ENCODE measurements around the gene PTGR2. TPM values are rescaled to one million over a fixed set of nuclear protein-coding genes. Genes with fewer than 3 reads are reported as not detected.

PTGR2 gene
- total RNA-seq, result 37.4 TPM
- long read RNA-seq, transcript PTGR2-201 (10 exons, 2,559 nt), result minor isoform, 6 of 43 reads
- long read RNA-seq, transcript PTGR2-205 (10 exons, 3,851 nt), result minor isoform, 13 of 43 reads
- long read RNA-seq, transcript PTGR2-204 (10 exons, 2,543 nt), result major isoform, 19 of 43 reads
- long read RNA-seq, partial matches to known transcripts, result 2 of 43 reads
- long read RNA-seq, other reads (novel, unspliced or antisense), result 3 of 43 reads

DNA sequence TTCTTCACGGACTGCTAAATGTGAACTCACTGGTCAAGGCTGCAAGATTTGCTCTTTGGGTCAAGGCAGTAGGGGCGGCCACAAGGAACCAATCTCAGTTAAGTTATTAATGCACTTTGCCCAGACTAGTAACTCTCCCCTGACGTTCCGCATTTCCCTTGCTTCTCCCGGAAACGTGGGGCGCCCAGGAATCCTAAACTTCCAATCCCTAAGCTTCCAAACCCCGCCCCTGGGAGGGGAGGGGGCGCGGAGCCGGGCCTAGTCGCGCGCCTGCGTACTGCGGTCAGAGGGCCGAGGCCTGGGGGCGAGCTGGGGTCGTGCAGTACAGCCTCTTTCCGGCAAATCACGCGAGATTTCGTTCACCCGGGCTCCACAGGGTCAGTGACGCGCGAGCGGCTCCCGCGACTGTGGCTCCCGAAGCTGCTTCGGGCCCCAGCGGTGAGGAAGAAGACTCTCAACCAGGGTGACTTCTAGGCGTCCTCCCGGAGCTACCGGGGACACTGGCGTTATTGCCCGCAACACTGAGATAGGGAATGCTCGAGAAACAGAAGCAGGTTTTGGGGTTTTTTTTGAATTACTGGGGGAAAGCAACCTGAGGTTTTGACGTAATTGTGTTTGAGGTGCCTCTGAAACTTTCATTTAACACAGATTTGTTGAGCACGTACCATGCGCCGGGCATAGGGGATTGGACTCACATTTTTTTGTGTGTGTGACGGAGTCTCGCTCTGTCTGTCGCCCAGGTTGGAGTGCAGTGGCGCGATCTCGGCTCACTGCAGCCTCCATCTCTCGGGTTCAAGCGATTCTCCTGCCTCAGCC is at the start of gene PTGR2:
TSS of gene PTGR2 (plus strand) at position 265 of the 816 bp plus-strand sequence. CDS start 7,032 bp downstream, outside the sequence.
- TF ChIP-seq, protein P1, sequence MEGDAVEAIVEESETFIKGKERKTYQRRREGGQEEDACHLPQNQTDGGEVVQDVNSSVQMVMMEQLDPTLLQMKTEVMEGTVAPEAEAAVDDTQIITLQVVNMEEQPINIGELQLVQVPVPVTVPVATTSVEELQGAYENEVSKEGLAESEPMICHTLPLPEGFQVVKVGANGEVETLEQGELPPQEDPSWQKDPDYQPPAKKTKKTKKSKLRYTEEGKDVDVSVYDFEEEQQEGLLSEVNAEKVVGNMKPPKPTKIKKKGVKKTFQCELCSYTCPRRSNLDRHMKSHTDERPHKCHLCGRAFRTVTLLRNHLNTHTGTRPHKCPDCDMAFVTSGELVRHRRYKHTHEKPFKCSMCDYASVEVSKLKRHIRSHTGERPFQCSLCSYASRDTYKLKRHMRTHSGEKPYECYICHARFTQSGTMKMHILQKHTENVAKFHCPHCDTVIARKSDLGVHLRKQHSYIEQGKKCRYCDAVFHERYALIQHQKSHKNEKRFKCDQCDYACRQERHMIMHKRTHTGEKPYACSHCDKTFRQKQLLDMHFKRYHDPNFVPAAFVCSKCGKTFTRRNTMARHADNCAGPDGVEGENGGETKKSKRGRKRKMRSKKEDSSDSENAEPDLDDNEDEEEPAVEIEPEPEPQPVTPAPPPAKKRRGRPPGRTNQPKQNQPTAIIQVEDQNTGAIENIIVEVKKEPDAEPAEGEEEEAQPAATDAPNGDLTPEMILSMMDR (IDR thresholded peaks at IDR 0.05; ENCODE audit: borderline replicate concordance), result peak; percentile 26
- no peaks in the 10 kb centered on the region for H3K27me3 ChIP-seq (ENCODE audit: low read depth)
- DNase-seq, result peak; percentile 97
- peaks cover 23% of the 10 kb centered on the region for H3K4me1 ChIP-seq
- peak within 1 kb of the TSS; percentile 78 for H3K4me3 ChIP-seq
- H3K27ac ChIP-seq (replicated peaks), result peak within 1 kb of the TSS; percentile 96
- H3K36me3 ChIP-seq, result no peaks in the 10 kb centered on the region
- no peaks in the 10 kb centered on the region for H3K9me3 ChIP-seq (replicated peaks)
- intact Hi-C loops (cut with micrococcal nuclease), result no loop called here

DNA sequence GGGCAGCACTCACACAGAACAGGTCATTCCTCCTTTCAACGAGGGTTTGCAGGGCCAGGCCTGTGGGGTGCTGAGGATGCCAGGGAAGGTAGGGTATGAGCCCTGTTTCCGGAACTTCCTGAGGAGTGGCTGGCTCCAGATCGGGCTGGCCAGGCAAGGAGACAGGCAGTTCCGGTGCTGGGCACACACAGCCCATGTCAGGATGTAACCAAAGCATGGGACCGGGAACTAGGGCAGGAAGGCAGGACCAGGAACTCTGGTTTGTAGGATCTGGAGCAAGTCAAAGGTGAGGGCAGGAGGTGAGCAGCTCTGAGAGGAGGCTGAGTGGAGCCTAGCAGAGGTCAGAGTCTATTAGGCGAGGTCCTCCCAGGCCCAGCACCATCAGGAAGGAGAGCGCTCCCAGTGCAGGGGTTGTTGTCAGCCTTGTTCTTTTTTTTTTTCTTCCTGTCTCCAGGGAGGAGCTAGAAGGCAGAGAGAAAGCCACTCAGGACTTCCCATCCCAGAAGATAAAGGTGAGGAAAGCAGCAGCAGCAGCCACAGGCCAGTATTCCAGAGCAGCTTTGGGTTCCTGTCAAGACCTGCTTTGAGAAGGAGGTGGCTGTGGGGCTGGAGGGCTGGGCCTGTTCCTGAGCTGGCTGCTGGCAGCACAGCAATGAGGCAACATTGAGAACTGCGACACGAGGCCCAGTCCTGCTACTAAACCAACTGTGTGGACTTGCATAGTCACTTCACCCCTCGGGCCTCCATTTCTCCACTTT is 49.0 kb upstream of the PTGR2 start:
- H3K9me3 ChIP-seq (replicated peaks), result no peaks in the 10 kb centered on the region
- no peaks in the 10 kb centered on the region for H3K36me3 ChIP-seq
- no peaks in the 10 kb centered on the region for H3K27me3 ChIP-seq (ENCODE audit: low read depth)
- no peak for DNase-seq
- peak overlapping the region; percentile 41 for H3K27ac ChIP-seq (replicated peaks)
- peaks cover 9% of the 10 kb centered on the region for H3K4me1 ChIP-seq
- H3K4me3 ChIP-seq, result no peak overlapping the region
- intact Hi-C loops (cut with micrococcal nuclease), result no loop called here
- TF ChIP-seq, protein P1 (IDR thresholded peaks at IDR 0.05; ENCODE audit: borderline replicate concordance), result no peak

DNA sequence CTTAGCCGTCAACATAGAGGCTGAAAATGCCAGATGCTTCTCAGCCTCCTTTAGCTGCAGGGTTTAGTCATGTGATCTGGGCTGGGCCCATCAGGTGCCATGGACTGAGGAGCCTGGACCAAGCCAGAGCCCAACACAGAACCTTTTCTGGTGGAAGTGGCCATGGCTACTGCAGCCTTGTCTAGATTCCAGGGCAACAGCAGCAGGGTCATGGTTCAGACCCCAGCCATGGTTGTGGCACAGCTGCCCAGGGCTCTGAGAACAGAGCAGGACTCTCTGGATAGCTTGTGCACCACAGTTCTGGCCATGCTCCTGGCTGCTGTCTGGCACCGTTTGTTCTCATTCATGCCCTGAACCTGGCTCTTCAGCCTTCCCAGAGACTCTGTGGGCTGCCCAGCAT is 47.0 kb upstream of the PTGR2 start:
- Histone ChIP-seq H3K27ac (replicated peaks) (no peak overlapping the region), H3K27me3 (ENCODE audit: low read depth) (no peaks in the 10 kb centered on the region), H3K4me1 (no peaks in the 10 kb centered on the region), H3K9me3 (replicated peaks) (no peaks in the 10 kb centered on the region), H3K4me3 (no peak overlapping the region), H3K36me3 (no peaks in the 10 kb centered on the region)
- intact Hi-C loops (cut with micrococcal nuclease), result no loop called here
- no peak for DNase-seq
- TF ChIP-seq, protein P1 (IDR thresholded peaks at IDR 0.05; ENCODE audit: borderline replicate concordance), result no peak

DNA sequence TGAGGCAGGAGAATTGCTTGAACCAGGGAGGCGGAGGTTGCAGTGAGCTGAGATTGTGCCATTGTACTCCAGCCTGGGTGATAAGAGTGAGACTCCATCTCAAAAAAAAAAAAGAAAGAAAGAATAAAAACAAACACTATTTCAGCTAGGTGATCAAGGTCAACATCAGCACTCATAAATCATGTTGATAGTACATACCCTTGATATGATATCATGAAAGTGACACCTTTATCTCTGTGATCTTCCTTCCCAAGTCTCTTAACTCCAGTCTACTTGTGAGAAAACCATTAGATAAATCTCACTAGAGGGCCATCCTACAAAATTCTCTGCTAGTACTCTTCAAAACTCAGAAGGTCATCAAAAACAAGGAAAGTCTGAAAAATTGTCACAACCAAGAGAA is 44.2 kb upstream of the PTGR2 start:
- TF ChIP-seq, protein P1 (IDR thresholded peaks at IDR 0.05; ENCODE audit: borderline replicate concordance), result no peak
- no peak overlapping the region for H3K4me3 ChIP-seq
- H3K27ac ChIP-seq (replicated peaks), result no peak overlapping the region
- H3K4me1 ChIP-seq, result no peaks in the 10 kb centered on the region
- no peak for DNase-seq
- intact Hi-C loops (cut with micrococcal nuclease), result no loop called here
- no peaks in the 10 kb centered on the region for H3K27me3 ChIP-seq (ENCODE audit: low read depth)
- no peaks in the 10 kb centered on the region for H3K36me3 ChIP-seq
- H3K9me3 ChIP-seq (replicated peaks), result no peaks in the 10 kb centered on the region

DNA sequence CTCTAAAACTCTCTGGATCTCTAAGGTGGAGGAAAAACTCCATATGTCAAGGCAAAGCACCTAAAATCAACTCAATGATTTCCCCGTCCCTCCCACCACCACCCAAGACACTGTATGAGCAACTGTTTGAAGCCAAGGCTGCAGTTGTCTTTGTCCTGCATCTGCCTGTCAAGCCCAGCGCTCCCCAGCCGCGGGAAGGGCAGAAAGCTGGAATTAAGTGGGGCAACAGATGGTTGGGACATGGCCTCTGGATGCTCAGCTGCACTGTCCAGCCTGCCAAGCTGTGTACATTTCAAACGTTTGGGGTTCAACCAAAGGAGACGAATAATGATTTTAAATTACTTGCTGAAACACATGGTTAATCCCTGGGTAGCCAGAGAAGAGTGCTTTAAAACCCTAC is 42.2 kb upstream of the PTGR2 start:
- H3K4me1 ChIP-seq, result no peaks in the 10 kb centered on the region
- no peaks in the 10 kb centered on the region for H3K36me3 ChIP-seq
- H3K27ac ChIP-seq (replicated peaks), result no peak overlapping the region
- no peak overlapping the region for H3K4me3 ChIP-seq
- DNase-seq, result no peak
- TF ChIP-seq, protein P1 (IDR thresholded peaks at IDR 0.05; ENCODE audit: borderline replicate concordance), result no peak
- no peaks in the 10 kb centered on the region for H3K9me3 ChIP-seq (replicated peaks)
- intact Hi-C loops (cut with micrococcal nuclease), result no loop called here
- H3K27me3 ChIP-seq (ENCODE audit: low read depth), result no peaks in the 10 kb centered on the region

Measured in left ventricle myocardium inferior (tissue), 1 donor.